Stimulated activated CD4-positive, alpha-beta T cell treated with anti-CD3 and anti-CD28 coated beads, Interleukin-4, amount 100 ng/mL, for 1 hour (primary cell): ENCODE results near the gene ATP13A3.
"Not testable (repeated sequence)": the region's sequence is repeated elsewhere in the genome, so short reads cannot be mapped to it uniquely, and the experiment has no call there.

Experiments
- DNase-seq: peaks from one replicate; pipeline ENCODE4 v3.0.0-alpha.2; 2020

ATP13A3 gene

DNA sequence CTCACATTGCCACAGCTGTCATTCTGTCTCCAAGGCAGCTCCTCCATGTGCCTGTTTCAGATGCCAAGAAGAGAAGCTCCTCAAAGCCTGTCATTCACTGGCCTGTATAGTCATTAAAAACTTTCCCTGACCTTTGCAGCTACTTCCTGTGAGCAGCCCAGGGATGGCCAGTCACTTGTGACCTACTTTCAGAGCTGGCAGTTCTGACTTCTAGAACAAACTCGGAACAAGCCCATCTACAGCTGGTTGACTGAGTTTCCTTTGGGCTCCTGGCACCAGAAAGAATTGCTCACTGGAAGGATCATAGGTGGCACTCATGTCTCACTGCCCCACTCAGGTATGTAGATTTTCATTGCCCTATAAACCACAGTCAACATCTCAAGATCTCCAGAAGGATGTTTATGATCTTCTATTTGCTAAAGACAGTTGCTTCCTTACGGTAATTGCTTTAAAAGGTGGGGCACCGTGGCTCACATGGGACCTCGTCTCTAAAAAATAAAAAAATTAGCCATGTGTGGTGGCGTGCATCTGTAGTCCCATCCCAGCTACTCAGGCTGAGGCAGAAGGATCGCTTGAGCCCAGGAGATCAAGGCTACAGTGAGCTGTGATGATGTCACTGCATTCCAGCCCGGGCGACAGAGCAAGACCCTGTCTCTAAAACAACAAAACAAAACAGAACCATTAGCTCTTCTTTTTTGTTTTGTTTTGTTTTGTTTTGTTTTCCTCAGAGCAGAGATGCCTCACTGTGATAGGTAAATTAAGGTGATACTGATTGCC, 11.2 kb upstream of the ATP13A3 start:
- DNase-seq: no peak

DNA sequence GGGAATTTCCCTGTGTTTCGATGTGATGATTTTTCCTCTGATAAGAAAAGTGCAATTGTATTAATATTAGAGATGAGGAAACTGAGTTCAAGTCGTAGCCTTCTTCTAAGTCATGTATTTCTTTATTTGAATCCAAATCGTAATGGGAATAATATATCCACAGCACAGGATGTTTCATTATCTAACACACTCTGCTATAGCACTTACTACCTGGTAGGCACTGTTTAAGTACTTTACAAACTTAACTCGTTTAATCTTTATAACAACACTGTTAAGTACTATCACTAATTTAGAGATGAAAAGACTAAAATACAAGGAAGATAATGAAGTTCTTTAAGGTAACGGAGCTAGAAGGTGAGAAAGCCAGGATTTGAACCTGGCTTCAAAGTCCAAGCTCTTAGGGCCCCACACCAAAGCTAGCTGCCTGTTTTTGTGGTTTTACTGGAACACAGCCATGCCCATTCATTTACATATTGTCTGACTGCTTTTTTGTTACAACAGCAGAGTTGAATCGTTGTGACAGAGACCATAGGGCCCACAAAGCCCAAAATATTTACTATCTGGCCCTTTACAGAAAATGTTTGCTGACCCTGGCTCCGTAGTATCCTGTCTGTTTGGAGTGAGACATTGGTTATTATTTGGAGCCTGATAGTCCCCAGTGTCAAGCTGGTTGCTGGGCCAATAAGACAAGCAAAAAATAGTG, 9.6 kb upstream of the ATP13A3 start:
- DNase-seq: no peak

DNA sequence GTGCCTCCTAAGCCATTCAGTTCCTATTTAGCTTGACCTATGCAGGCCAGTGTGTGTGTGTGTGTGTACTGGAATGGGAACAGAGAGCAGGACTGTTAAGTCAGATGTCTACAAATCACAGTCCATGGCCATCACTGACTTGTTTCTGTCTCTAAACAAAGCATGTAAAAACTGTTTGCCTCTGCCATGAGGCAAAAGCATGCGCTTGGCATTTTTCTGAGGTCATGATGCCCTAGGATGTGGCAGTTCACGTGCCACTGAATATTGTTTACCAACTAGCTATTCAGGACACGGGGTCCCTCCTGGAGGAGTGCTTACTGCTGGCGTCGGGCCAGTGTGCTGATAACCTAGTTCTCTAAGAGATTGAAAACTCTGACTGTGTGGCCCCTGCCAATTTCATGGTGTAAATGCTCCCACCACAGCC, 8.2 kb upstream of the ATP13A3 start:
- DNase-seq: no peak

DNA sequence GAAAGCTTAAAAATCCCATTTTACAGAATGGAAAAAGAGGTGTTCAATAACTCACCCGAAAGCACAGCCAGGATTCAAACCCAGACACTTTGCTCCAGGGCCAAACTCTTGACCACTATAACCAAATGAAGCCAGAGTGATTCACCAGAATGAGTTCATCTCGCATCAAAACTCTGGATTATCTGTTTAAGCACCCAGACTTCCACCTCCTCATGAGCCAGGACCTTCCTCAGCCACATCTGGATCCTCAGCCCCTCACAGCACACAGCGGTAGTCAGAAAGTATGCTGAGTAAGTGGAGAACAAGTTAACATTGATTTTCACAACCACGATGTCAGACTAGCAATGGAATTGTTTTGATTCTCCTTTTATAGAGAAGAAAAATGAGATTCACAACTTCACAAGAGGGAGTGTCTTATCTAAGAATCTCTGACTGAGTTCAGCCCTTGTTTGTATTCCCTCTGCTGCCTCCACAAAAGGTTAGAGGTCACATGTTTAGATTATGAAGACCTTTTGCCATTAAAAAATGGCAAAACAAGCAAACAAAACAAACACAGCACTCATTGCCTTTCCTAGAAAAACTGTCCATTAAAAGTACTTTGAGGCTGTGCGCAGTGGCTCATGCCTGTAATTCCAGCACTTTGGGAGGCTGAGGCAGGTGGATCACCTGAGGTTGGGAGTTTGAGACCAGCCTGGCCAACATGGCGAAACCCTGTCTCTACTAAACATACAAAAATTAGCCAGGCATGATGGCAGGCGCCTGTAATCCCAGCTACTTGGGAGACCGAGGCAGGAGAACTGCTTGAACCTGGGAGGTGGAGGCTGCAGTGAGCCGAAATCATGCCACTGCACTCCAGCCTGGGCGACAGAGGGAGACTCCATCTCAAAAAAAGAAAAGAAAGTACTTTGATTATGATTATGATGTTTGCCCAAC, 7.5 kb upstream of the ATP13A3 start:
- DNase-seq: not testable (repeated sequence)

DNA sequence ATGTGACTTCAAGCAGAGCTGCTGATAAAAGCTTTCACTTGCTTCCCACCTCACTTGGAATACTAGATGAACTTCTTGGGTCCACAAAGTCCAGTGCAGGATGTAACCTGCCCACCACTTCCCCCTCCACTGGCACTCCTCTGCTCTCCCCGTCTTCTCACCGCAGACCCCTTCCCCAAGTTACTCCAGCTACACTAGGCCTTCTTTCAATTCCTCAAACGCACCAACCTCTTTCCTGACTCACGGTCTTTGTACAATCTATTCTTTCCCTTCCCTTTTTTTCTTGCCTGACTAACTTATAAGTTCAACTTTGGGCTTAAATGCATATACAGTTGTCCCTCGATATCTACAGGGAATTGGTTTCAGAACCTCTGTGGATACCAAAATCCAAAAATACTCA, 5.2 kb upstream of the ATP13A3 start:
- DNase-seq: no peak

DNA sequence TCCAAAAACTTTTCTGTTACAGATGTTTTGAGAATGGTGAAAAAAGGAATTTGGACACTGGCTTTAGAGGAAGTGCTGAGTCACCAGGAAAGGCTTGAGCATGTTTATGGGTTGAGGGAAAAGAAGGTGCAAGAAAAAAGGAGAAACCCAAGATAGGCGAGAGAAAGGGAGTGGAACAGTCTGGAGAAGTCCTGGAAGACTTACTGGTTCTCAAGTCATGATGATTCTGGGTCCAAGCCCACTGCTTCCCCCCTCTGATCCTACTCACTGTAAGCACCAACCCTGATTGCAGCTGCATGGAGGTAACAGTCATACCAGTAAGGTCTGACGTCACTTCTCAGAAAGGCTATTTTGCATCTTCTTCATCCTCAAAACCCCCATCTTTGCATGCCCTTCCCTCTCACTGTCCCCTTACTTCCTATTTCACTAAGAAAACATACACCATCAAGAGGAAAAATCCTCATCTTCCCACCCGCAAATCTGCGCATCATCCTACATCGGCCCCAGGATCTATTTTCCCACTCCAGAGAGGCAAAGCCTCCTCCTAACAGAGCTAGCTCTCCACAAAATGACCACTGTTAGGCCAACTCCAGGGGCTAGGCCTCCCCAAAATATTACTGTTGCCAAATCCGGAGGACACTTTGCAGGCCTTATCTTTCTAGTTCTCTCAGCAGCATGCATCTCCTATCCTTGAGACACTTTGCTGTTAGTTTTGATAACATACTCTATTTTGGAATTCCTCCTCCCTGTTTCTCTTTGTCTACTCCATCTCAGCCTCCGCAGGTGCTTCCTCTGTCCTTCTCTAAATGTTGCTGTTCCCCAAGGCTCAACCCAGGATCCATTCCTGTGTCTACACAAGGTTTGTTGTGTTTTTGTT, 3.2 kb upstream of the ATP13A3 start:
- DNase-seq: no peak

DNA sequence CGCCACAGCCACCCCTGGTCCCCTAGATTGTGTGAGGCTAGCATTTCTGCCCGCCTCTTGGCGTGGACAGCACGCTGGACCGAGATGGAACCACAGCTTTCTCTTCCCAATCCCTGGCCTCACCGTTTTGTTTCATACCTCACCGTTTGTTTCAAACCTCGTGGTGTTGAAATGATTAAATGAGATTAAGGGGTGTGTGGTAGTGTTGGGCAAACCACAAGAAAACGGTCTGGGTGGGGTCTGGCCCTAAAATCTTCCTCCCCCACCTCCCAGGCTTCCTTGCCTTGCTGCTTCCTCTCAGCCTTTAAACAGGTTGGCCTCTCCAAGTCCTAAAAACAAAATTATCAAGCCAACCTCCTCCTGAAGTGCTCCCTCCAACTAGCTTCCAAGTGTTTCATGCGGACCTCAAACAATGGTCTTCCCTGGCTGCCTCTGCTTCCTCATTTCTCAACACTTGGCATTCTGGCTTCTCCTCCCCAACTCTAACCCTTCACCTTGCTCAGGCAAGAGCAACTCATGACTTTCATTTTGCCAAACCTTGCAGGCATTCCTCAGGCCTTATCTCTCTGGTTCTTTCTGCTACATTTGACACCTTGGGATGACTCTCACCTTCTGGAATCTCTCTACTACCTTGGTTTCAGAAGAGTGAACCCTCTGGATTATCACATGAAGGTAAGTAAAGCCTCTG, 1.4 kb upstream of the ATP13A3 start:
- no peak for DNase-seq

DNA sequence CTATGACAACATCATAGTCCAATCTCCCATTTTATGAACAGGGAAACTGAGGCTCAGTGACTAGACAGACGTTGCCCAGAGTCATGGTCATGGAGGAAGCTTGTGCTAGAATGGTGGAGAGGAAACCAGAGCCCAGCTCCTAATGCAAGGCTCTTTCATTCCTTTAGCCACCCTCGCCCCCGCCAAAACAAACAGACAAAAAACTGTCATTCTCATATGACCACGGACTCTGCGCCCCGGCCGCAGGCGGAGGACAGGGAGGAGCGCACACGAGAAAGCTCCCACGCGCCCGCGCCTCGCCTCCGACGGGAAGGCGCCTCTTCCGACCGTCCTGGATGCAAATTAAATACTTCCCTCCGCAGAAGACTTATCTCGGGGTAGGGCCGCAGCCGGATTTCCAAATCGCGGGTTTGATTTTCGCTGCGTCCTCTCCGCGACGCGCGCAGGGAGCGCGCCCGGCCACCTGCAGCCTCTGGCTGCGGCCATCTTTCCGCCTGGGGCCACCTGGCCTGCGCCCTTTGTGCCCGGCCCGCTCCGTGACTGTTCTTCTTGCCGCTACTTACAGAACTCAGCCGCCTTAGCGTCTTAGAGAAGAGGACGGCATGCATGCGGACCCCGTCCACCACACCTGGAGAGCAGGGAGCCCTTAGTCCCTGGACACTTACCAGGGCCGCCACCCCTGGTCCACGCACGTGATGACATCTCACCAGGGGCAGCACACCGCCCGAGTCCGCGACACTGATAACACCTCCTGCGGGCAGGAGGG, 670 bp upstream of the ATP13A3 start:
- DNase-seq: peak; percentile 41

DNA sequence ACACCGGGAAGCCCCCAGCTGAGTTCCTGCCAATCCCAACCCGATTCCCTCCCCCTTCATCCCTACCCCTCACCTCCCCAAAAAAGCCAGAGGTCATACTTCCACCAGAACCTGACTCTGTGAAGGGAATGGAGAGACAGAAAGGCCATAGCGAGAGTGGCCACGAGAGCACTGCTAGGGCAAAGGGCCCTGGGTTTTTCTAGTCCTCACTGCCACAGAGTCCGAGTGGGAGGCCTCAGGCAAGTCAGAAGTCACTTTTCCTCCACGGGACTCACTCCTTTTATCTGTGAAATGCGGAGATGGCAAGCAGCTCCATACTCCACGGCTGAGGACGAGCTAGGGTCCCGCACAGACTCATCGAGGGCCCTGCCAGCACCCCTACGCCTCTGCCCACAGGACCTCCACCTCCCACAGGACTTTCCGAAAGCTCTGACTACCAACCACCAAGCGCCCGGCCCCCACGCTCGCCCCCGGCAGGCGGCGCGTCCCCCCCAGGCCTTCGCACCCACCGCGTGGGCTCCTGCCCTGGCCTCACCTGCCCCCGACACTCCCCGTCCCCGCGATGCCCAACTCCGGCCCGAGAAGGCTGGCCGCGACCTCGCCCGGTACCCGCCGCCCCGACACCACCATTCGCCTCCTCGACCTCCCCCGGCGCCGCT, 792 bp downstream of the ATP13A3 start:
- peak; percentile 65 for DNase-seq

DNA sequence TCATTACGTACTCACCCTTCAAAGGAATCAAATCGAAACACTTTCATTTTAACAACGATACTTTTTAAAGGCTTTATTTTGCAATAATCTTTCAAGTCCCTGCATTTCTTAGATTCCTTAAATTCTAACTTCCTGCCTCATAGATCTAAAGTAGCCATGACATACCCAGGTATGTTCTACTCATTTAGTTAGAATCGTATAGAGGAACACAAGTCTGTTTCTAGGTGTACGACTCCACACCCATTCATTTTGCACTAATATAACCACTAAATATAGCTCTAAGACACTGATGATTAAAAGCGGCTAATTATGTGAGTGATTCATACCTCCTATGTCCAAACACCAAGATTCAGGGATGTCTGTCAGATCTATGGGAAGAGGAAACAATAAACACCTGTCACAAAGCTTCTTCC, 1.3 kb downstream of the ATP13A3 start:
- DNase-seq: no peak

DNA sequence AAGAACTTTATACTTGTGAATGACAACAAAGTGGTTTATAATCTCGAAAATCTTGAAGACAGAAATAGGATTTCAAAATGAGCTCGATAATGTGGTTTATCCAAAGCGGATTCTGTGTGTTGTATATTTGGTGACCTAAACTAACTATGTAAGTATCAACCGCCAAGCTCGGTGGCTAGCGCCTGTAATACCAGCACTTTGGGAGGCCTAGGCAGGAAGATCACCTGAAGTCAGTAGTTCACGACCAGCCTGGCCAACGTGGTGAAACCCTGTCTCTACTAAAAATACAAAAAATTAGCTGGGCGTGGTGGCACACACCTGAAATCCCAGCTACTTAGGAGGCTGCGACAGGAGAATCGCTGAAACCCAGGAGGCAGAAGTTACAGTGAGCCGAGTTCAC, 2.2 kb downstream of the ATP13A3 start:
- DNase-seq: no peak

DNA sequence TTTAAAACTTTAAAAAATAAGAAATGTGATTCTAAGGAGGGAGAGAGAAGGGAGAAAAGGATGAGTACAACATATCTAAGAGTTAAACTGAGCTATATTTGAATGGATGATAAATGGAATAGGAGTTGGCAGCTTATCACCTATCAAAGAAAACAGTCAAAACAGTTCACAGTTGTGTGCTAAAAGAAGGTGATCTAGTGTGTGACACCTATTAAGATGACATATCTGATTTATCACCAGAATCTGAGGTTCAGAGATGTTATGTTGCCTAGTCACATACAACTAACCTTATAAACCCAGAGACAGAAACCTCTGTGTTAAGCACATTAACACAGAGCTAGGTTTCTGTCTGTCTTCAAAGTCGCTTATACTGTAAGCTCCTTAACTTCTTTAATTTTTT, 3.0 kb downstream of the ATP13A3 start:
- DNase-seq: no peak

DNA sequence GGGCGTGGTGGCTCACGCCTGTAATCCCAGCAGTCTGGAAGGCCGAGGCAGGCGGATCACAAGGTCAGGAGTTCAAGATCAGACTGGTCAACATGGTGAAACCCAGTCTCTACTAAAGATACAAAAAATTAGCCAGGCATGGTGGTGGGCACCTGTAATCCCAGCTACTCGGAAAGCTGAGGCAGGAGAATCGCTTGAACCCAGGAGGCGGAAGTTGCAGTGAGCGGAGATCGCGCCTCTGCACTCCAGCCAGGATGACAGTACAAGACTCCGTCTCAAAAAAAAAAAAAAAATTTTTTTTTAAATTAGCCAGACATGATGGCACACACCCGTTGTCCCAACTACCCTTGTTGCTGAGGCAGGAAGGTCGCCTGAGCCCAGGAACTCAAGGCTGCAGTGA, 4.0 kb downstream of the ATP13A3 start:
- DNase-seq: not testable (repeated sequence)

DNA sequence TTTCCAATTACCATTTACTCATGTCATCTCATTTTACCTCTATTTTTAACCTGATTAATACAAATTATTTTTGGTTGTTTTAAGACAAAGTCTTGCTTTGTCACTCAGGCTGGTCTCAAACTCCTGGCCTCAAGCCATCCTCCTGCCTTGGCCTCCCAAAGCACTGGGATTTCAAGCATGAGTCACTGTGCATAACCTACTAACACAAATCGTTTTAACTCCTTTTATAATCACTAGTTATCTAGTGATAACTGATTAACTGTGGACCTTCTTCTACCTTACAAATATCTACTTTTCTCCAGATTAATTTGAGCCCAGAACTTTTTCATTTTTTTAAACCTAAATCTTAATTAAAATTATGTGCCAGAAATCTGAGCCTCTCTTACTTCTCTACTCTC, 4.6 kb downstream of the ATP13A3 start:
- DNase-seq: no peak

DNA sequence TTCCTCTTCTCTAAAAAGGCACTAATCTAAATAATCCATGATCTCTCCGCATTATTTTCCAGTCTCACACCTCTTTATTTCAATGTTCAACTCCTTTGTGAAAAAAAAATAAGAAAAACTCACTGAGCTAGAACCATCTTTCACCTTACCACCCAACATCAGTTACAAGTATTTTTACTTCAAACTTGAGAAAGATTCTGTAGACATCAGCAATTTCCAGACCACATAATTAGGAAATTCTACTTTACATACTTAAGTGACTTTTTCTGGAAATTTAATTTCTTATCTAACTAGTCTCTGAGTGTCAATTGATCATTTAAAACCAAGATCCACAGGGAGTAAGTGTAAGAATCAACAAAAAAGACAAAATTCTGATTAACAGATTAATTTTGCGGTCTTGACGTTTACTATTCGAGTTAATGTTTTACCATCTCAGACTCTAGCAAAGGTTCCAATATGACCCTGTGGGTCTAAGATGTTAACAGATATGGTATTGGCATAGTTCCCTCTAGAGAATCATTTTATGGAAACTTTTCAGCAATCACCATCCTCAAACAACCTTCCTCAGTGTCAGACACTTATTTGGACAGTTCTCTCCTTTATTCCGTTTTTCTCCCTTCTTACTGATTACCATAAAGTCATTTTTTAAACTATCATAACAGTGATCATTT, 5.1 kb downstream of the ATP13A3 start:
- no peak for DNase-seq

DNA sequence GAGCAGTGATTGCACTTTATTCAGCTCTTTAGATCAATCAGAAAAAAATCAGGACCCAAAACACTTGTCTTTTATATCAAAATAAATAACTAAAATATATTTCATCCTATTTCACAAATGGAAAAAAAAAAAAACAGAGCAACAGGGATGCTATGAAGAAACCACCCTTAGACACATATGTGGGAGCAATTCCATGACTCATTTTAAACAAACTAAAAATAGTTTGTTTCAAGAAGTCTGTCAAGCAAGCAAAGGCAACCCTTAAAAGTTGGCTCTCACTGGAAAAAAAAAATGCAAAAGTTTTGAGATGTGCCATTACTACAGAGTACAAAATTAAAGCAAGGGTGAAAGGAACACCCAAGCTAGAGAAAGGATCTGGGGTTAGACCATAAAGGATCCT, 5.7 kb downstream of the ATP13A3 start:
- no peak for DNase-seq

DNA sequence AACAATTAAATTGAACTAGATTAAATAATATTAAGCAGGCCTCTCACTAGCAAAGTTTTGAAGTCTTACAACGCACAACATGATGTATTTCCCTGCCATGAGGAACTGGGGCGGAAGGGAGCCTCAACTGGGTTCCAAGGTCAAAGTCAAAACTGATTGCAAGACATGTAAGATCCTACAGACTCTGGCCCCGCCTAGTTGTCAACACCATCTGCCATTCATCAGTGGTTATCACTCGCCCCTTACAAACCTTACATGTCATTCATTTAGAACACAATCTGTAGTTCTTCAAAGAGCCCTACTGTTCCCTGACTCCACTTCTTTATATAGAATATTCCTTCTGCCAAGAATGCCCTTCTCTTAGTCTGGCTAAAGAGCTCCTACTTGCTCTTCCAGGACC, 10.0 kb downstream of the ATP13A3 start:
- no peak for DNase-seq

DNA sequence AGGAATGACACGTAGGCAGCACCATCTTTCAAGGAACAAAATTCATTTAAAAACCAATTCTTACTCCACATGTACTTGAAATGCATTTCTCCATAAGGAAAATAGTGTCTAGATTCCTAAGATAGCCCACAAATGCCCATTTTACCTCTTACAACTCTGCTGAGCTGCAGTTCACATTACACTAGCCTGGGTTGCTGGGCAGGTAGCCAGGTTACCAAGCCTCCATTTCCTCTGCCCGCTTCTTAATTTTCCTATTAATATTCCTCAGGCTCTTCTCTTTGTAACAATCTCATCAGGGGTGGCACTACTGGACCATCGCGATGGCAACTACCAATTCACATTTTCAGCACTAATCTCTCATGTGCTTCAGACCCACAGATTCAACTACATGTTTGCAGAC, 10.8 kb downstream of the ATP13A3 start:
- no peak for DNase-seq

DNA sequence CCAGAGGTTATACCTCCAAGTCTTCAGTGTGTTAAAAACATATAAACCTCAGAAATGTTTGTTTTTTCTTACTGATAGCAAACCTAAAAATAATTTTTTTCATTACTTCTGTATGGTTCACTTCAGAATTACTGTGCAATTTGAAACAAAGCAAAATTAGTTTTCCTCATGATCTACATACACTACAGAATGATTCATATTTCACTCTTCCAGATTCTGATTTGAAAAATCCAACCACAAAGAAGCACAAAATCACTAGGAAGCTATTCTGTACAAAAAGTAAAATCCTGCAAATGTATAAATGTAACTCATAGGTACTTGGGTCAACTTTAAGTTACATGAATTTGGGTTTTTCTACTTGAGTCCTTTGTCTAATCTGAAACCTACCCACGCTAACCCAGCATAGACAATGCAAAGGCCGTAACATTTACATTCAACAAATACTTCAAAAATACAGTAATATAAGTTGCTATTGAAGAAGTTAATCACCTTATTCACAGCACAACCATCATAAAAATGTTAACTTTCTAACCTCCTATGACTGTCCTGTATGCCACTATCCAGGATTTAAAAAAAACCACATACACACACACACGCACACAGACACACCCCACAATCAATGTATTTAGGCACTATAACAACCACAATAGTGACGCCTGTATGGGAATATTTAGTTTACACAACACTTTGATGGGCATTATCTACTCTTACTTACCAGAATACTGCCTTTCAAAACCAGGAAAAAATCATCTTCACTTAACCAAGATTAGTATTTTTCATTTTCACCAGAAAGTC, 11.5 kb downstream of the ATP13A3 start:
- DNase-seq: no peak
